CD4-positive, alpha-beta T cell treated with Interleukin-2 at 100 ng/mL for 4 hours (primary cell): ENCODE results near the gene ZP3.
A peak's percentile ranks its signal among the peaks of the same experiment; 100 is the strongest.
"Not testable (repeated sequence)": the region's sequence is repeated elsewhere in the genome, so short reads cannot be mapped to it uniquely, and the experiment has no call there.

ENCODE experiments used
- DNase-seq: peaks from one replicate; pipeline ENCODE4 v3.0.0-alpha.2; 2020; ENCODE audit warnings: low spot score

ZP3 gene

DNA sequence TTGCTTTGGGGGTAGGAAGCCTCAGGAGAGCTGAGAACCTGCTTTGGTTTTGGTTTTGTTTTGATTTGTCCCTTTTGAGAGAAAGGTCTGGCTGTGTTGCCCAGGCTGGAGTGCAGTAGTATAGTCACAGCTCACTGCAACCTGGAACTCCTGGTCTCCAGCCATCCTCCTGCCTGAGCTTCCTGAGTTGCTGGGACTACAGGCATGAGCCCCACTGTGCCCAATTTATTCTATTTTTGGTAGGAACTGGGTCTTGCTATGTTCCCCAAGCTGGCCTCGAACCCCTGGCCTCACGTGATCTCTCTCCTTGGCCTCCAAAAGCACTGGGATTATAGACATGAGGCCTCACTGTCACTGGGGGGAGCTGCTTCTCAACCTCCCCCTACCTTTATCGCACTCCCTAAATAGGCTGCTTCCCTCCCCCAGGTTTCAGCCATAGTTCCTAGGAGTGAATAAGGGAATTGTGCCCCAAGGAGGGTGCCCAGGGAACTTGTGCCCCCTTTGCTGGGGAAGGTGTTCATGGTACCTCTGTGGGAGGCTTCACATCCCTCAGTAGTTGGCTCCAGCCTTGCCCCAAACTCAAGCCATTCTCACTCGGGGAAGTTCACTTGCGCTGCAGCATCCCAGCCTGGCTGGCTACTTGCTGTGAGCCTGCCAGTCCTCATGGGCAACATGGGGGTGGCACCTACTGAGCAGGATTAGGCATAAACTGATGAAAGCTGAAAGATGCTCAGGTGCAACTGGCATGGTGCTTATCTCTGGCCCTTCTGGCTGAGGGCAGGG lies 18.1 kb downstream of the ZP3 start:
- not testable (repeated sequence) for DNase-seq

DNA sequence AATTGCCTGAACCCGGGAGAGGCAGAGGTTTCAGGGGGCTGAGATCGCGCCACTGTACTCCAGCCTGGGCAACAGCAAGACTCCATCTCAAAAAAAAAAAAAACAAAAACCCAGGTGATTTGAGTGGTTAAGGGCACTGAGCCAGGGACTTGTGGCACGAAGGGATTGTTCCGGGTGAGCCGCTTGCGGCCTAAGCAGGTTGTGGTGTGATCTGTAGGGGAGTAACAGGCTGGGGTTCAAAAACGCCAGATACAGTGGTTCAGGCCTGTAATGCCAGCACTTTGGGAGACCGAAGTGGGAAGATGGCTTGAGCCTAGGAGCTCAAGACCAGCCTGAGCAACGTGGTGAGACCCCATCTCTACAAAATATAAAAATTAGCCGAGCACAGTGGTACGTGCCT lies 19.1 kb downstream of the ZP3 start:
- not testable (repeated sequence) for DNase-seq

DNA sequence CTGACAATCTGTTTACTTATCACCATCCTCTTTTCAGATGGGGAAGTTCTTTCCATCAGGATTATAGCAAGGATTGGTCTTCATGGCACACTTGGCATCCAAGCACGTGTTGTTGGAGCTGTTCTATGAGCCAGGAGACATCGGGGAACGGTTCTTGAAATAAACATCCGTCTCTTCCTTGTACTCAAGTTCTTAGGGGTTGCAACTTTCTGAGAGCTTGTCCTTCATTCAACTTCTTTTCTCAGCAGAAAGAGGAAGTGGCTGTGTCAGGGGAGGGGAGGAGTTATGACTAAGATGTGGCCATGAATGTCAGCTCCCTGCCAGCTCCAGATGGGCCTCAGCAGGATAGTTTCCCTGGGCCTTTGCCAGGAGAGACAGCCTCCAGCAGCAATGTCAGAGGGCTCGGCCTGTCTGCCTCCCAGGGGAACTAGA lies 20.8 kb downstream of the ZP3 start:
- DNase-seq = peak; percentile 17

DNA sequence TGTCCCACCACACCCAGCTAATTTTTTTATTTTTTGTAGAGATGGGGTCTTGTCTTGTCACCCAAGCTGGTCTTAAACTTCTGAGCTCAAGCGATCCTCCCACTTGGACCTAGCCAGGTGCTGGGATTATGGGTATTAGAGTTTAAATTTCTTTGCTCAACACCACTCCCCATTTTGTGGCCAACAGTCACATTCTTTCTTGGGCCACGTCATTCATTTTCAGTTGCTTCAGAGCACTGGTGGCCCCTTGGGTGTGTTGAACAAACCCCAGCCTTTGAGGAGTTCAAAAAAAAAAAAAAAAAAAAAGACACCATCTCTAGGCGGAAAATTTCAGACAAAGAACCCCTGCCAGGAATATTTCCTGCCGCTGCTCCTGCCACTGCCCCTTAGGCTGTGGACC lies 32.3 kb downstream of the ZP3 start:
- not testable (repeated sequence) for DNase-seq

DNA sequence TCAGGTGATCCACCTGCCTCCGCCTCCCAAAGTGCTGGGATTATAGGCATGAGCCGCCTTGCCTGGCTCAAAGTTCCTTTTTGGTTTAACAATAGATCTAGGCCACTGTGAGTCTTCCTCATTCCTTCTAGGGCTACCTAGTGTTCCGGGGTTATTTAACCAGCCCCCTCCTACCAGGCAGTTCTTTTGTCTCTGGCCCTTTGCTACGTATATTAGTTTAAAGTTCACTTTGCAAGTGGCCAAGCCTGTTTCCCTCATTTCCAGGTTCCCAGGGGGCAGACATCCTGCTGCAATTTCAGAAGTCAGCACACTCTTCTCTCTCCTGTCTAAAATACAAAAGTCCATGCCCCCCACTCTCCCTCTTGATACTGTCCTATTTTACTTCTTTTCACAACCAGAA lies 33.8 kb downstream of the ZP3 start:
- DNase-seq = not testable (repeated sequence)

DNA sequence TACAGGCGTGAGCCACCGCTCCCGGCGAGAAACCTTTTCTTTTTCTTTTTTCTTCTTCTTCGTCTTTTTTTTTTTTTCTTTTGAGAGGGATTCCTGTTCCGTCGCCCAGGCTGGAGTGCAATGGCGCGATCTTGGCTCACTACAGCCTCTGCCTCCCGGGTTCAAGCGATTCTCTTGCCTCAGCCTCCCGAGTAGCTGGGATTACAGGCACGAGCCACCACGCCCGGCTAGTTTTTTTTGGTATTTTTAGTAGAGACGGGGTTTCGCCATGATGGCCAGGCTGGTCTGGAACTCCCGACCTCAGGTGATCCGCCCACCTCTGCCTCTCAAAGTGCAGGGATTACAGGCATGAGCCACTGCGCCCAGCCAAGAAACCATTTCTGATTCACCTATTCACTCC lies 36.0 kb downstream of the ZP3 start:
- not testable (repeated sequence) for DNase-seq

DNA sequence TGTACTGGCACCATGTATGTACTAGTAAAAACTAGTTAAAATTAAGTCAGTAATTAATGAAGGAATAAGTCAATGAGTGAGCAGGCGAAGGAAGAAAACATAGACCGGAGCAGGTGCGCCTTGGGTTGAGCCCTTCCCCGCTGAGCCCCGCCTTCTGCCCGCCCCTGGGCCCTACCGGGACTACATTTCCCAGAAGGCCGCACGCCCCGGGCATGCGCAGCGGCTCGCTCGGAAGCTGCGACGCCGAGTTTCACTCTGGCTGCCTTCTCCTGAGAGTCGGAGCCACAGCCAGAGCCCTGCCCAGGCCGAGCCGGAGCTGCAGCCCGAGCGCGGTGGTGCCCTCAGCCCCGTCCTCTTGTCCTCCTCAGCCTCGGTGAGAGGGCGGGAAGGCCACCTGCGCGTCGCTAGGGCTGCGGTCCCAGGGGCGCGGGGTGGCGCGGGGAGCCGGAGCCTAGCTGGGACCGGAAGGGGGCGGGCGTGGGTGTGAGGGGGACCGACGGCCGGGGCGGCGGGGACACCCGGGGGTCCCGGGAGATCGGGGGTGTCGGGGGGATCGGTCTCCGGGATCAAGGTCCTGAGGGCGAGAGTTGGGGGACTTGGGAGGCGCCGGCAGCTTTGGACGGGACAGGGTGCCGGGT lies 36.8 kb downstream of the ZP3 start, which contains the start of gene DTX2:
Gene DTX2 (plus strand): TSS at position 246 of the 638 bp plus-strand sequence. CDS start 18,801 bp downstream, outside the sequence.
- peak; percentile 30 for DNase-seq

DNA sequence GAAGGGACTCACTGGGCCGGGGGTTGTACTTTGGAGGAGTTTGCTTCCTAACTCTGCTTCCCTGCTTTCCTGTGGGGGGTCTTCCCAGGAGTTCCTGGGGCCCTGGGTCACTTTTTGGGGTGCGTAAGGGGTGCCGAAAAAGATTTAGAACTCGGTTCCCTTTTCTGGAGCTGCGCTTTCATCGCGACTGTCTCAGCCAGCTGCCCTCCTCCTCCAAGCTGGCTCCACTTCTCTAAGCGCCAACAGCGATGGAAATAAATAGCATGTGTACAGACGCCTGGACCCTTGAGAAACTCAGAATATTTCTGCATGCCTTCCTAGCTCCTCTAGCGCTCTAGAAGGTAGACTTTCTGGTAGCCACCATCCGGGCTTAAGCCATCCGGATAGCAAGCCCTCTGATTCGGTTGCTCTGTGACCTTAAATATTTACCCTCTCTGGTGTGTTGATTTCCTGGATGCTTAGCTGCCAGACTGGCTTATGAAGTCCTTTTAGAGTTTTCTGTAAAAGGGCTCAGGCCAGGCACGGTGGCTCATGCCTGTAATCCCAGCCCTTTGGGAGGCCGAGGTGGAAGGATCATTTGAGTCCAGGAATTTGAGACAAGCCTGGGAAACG lies 37.6 kb downstream of the ZP3 start:
- DNase-seq = not testable (repeated sequence)

DNA sequence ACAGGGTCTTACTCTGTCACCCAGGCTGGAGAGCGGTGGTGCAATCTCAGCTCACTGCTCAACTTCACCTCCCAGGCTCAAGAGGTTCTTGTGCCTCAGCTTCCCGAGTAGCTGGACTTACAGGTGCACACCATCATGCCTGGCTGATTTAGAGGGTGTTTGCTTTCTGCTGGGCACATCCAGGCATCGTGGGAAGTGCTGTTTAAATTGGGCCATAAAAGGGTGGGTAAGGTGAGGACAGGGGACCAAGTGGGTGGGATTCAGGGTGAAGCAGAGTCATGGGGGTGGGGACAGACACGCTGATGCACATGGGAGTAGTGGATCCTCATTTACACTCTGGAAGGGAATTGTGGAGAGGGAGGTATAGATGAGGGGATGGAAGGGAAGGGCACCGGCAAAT lies 40.2 kb downstream of the ZP3 start:
- not testable (repeated sequence) for DNase-seq

DNA sequence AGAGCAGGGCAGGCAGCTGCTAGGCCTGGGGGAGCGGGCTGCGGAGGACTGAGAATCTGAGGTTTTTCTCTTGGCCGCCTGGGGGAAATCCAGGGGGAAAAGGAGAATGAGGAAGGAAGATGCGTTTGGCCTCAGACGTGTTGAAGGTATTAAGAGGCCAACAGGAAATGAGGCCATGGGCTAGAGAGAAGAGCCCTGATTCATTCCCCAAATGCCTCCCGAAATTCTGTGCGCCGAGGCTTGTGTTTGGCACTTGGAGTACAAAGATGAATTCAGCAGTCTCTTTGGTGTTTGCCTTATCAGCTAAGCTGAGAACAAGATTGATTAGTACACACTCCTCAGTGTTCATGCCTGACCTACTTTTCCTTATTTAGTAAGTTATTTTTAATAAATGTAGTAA lies 41.2 kb downstream of the ZP3 start:
- not testable (repeated sequence) for DNase-seq

DNA sequence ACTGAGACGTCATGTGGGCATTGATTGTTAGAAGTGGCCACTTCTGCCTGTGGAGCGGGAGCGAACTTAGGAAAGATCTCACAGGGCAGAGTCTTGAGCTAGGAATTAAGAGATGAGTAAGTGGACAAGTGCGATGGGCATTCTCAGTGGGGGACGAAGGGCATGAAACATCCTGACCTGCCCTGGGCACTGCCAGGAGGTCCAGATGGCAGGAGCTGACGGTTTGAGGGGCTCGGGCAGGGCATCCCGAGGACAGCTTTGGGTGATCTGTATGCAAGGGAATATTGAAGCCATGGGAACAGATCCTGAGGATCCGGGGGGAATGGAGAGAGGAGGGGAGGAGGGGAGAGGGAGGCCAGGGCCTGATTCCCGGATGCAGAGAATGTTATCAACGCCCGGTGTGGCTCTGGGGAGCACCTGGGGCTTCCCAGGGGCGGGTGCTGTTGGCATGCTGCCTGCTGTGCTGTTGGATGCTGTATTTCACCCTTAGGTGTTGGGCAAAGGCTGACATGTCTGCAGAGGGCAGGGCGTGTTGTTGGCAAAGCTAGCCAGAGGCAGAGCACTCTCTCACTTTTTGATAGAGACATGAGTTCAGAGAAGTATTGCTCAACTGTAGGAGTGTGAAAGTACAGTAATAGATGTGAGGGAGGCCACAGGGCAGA lies 43.1 kb downstream of the ZP3 start:
- not testable (repeated sequence) for DNase-seq

DNA sequence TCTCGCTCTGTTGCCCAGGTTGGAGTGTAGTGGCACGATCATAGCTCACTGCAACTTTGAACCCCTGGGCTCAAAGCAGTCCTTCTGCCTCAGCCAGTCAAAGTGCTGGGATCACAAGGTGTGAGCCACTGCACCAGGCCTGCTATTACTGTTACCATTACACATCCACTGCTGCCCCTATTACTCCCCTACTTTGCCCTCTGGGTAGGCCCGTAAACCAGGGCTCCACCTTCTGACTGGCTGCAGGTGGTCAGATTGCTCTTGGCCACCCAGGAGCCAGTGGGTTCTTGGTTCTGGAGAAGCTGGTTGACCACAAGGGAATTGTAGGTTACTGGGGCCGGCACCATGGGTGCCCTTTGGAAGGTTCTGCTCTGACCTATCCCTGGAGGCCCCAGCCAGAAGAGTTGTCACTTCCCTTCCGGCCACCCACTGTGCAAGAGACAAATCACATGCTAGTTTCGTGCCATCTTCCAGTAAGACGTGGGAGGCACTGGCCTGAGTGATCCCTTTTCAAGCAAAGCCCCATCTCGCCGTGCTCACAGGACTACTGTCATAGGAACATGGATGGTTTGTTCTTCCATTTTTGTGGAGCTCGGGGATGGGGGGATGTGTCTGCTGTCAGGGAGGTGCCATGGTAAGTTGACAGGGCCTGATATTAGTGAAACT lies 46.9 kb downstream of the ZP3 start:
- not testable (repeated sequence) for DNase-seq

DNA sequence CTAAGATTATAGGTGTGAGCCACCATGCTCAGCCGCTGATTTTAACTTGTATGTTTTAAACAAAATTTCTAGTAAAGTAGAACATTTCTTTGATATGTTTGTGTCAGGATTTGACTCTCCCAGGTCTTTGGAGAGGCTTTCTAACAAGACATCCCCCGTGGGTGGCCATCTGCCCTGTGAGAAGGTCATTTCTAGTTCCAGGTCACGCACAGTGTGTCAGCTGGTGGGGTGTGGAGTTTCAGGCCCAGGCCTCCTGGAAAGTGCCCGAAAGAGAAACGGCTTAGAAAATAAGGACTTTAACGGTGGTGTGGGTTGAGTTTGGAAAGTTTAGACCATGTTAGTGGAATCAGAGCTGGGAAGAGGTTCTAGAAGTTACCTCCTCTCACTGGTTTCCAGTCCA lies 48.3 kb downstream of the ZP3 start:
- not testable (repeated sequence) for DNase-seq

DNA sequence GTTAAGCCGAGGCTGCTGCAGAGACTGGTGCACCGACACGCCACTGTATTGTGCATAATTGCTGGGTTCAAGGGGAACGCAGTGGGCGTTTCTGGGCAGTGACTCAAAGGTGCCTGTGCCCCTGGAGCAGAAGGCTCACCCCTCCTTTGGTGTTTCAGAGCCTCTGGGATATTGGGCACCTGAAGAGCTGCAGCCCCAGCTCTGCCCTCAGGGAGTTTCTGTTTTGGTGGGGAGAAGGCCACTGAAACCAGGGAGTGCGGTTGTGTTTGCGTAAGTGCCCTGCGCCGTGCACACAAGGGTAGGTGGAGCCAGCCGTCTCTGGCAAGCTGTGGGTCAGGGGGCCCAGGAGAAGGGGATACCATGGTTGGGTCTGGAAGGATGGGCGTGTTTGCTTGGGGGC lies 51.5 kb downstream of the ZP3 start:
- DNase-seq = not testable (repeated sequence)

DNA sequence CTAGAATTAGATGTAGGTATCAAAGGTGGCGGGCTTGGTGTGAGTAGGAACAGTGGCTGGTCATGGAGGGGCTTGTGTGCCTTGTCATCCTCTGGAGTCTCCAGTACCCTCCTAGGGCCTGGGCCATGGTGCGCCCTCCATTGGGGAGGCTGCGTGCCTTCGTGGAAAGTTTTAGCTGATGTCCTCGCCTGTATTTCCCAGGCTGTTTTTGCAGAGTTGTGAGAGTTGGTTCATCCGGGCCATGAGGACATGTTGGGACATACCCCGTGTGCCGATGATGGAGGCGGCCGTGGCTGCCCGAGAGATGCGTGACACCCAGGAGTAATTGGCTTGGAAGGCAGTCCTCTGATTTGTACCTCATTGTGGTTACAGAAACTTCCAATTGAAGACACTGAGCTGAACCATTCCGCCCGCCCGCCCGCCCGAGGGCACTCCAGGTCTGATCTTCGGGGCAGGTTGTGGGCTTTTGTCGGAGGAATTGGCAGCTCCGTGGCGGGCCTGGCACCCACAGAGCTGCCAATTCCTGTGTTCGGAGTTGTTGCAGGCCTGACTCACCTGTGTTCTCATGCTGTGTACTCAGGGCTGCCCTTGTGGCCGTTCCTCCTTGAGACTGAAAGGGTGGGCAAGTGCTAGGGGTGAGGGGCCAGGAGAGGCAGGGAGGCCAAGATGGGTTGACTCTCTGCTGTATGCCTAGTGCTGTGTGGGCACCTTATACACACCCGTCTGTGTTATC lies 52.2 kb downstream of the ZP3 start:
- not testable (repeated sequence) for DNase-seq

DNA sequence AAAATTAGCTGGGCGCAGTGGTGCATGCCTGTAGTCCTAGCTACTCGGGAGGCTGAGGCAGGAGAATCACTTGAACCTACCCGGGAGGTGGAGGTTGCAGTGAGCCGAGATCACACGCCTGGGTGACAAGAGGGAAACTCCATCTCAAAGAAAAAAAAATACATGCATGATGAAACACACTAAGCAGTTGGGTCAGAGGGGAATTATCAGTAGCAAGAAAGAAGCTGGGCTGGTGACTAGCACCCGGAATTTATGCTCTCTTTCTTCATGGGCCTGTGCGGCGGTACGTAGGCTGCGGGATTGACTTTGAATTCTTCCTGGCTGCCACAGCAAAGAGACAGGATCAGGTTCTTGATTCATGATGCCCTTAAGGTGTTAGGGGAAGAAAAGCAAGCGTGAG lies 54.9 kb downstream of the ZP3 start:
- not testable (repeated sequence) for DNase-seq

DNA sequence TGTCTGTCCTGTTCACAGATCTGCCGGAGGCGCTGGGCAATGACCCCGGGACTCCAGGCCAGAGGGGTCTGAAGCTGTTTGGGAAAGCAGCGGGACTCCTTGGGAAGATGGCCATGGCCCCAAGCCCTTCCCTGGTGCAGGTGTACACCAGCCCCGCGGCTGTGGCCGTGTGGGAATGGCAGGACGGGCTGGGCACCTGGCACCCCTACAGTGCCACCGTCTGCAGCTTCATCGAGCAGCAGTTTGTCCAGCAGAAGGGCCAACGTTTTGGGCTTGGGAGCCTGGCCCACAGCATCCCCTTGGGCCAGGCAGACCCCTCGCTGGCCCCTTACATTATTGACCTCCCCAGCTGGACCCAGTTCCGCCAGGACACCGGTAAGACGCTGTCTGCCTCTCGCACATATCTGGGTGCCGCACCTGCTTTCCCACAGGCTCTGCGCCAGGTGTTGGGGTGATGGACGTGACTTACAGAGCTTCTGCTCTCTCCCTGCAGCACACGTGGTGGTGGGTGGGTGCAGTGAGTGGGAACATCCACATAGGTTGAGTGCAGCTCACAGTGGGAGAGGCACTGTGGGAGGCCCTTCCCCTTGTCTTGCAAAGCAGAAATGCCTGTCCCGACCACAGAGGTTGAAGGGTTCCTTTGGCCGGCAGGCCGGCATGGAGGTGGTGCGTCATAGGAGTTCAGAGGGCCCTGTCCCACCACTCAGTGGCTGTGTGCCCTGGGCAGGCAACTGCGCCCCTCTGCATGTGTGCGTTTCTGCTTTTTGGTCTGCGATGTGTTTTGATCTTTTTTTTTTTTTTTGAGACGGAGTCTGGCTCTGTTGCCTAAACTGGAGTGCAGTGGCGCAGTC lies 55.9 kb downstream of the ZP3 start:
- not testable (repeated sequence) for DNase-seq

DNA sequence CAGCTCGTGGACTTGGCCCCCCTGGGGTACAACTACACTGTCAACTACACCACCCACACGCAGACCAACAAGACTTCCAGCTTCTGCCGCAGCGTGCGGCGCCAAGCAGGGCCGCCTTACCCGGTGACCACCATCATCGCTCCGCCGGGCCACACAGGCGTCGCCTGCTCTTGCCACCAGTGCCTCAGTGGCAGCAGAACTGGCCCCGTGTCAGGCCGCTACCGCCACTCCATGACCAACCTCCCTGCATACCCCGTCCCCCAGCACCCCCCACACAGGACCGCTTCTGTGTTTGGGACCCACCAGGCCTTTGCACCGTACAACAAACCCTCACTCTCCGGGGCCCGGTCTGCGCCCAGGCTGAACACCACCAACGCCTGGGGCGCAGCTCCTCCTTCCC lies 57.9 kb downstream of the ZP3 start:
- not testable (repeated sequence) for DNase-seq

DNA sequence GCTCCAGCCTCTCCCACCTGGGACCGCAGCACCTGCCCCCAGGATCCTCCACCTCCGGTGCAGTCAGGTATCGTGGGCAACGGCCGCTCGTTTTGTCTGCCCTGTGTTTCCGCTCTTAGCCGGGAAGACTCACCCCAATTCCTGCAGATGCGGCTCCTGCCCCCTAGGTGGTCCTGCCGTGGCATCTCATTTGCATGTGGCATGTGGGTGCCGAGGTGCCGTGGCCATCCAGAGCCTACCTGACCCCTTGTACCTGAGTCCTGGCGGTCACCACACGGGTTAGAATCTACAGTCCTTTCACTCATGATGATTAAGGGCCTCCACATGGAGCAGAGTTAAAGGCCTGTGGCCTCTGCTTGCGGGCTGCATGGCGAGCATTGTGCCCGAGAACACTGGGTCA lies 58.3 kb downstream of the ZP3 start:
- DNase-seq = not testable (repeated sequence)

DNA sequence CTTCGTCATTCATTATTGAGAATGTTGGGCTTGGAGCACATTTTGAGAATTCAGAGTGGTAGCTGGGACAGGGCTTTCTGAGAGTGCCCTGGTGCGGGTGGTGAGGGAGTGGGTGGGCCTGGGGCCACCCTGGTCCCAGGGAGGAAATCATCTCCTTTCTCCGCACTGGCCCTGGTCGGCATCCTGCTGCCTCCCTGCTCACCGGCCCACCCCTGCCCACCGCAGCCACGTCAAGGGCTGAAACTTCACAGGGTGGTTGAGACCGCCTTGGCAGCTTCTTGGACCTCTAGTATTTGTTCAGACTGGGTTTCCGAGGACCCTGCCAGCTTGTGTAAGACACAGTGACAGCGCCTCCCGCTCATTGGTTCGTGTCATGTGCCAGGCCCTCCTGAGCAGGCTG lies 59.7 kb downstream of the ZP3 start:
- not testable (repeated sequence) for DNase-seq
